GM12801 (cell line): ENCODE results near the gene TRAPPC8.

Source experiments
- TF ChIP-seq, protein P1 (sequence below): IDR thresholded peaks from one replicate; pipeline ENCODE4 v1.5.1; 2011; ENCODE audit warnings: control low read depth; ENCODE audit not compliant: insufficient read length; ENCODE audit errors: extremely low read depth

Gene TRAPPC8

DNA sequence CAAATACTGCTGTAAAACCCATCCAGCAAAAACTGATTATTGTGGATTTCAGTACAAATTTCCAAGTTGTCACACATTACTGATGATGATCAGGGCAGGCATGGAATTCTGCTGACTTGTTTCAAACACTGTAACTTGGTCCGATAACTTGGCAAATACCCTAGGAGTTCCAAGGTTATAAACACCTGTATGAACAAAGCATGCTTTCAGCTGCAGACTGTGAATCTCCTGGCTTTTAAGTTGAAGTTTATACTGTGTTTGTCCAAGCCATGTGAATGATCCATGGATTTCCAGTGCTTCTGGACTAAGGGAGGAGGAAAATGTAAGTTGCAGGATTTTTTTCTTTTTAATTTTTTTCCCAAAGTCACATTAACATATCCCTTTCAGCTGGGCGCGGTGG is 112.2 kb downstream of the TRAPPC8 start:
- TF ChIP-seq, protein P1, sequence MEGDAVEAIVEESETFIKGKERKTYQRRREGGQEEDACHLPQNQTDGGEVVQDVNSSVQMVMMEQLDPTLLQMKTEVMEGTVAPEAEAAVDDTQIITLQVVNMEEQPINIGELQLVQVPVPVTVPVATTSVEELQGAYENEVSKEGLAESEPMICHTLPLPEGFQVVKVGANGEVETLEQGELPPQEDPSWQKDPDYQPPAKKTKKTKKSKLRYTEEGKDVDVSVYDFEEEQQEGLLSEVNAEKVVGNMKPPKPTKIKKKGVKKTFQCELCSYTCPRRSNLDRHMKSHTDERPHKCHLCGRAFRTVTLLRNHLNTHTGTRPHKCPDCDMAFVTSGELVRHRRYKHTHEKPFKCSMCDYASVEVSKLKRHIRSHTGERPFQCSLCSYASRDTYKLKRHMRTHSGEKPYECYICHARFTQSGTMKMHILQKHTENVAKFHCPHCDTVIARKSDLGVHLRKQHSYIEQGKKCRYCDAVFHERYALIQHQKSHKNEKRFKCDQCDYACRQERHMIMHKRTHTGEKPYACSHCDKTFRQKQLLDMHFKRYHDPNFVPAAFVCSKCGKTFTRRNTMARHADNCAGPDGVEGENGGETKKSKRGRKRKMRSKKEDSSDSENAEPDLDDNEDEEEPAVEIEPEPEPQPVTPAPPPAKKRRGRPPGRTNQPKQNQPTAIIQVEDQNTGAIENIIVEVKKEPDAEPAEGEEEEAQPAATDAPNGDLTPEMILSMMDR: no peak

DNA sequence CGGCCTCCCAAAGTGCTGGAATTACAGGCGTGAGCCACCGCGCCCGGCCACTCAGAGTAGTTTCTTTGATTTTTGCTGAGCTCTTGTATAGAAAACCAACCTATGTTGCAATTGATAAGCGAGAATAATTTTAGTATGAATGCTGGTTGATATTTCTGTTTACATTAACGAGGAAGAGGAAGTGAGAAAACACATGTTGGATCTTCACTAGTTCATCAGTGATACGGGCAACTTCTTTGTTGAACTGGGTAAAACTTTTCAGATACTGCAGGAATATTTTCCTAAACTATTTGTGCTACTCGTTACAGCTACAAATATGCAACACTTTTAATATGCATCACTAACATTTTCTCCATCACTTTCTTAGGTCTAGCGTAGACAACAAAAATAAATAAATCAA is 114.3 kb downstream of the TRAPPC8 start:
- TF ChIP-seq, protein P1: no peak

DNA sequence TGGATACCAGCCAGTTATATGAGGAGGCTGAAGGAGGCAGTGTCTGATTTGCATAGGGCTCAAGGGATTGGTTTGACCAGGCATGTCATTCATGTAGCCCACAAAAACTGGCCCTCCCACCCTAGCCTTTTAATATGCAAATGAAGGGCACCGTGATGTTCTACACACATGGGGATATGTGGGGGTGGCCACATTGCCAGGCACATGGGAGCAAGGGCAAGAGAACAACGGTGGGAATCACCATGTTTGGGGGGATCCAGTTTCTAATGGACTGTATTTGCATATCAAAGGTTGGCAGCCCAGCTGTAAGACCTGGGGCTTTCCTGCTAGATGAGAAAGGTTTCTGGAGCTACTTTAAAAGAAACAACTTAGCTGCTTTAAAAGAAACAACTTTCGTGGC is 117.2 kb downstream of the TRAPPC8 start:
- TF ChIP-seq, protein P1: no peak

DNA sequence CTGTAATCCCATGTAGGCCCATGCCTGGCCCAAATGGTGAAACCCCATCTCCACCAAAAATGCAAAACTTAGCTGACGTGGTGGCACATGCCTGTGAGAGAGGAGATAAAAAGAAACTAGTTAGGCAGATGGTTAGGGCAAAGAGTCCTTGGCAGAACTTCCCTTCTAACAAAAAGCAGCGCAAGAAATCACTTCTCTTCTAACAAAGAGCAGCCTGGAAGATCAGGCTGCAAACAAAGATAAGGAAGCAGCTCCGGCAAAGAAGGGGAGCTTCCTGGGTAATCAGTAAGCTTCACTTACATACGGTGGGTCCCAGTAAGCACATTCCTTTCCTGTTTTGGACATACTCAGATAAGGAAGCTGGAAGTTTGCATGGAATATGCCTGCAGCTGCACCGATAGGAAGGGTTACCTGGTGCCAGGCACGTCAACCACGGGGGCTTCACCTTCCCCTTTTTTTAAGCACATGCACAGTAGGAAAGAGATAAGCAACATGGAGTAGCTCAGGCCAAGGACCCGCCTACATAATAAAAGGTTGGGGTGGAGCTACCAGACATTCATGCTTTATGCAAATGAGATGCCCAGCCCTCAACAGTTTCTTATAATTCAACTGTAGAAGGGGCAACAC is 121.3 kb downstream of the TRAPPC8 start:
- TF ChIP-seq, protein P1: no peak

DNA sequence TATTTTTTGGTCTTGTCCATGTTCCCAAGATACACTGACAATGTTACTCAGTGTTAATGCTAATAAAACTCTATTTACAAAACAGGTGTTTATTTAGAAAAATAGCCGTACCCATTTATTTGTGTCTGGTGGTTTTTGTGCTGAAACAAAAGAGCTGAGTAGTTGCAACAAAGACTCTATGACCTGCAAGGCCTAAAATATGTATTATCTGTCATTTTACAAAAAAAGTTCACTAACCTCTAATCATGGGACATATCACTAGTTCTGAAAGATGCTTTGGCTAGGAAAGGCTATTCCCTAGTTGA is 123.1 kb downstream of the TRAPPC8 start:
- TF ChIP-seq, protein P1: no peak

DNA sequence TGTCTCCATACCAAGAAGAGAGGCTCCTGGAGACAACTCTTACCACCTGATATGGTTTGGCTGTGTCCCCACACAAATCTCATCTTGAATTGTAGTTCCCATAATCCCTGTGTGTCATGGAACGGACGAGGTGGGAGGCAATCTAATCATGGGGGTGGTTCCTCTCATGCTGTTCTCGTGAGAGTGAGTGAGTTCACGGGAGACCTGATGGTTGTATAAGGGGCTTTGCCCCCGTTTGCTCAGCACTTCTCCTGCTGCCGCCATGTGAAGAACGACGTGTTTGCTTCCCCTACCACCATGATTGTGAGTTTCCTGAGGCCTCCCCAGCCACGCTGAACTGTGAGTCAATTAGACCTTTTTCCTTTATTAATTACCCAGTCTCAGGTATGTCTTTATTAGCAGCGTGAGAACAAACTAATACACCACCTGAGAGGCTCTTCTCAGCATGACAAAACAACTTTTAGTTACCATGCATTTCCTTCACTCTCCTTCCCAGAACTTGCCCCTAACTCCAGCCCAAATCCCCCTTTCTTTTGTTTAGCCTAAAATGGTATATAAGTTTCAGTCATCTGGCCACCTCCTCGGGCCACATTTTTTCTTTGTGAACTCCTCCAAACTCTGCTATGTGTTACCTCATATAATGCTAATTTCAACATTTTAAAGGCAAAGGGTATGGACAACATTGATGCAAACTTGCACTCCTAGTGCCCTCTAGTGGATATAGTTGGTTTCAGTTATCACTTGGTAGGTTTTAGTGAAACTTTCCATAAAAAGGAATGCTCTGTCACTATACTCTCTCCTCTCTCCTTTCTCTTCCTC is 123.6 kb downstream of the TRAPPC8 start:
- TF ChIP-seq, protein P1: no peak

DNA sequence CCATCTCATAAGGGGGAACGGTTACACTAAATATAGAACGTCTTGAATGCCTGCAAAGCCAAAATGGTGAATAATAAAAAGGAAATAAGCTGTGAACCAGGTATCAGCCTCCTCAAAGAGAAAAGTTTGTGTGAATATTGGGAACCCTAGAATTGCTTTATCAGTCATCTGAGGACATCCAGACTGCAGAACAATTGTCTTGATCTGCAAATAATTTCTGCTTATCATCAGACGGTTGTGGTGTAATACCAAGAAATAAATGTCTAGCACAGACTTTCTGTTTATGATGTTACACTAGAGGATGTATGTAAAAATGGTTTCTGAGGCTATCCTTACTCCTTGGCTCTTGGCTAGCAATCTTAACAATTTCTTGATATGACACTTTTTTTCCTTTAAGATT is 128.8 kb downstream of the TRAPPC8 start:
- TF ChIP-seq, protein P1: no peak
